CD4-positive, alpha-beta T cell treated with Interleukin-2 at 100 ng/mL for 4 hours (primary cell): Measurements from ENCODE around the gene BBLN.
A peak's percentile ranks its signal among the peaks of the same experiment; 100 is the strongest.

Experiments used
- DNase-seq: peaks from one replicate; pipeline ENCODE4 v3.0.0-alpha.2; 2020; ENCODE audit warnings: low spot score

BBLN gene

DNA sequence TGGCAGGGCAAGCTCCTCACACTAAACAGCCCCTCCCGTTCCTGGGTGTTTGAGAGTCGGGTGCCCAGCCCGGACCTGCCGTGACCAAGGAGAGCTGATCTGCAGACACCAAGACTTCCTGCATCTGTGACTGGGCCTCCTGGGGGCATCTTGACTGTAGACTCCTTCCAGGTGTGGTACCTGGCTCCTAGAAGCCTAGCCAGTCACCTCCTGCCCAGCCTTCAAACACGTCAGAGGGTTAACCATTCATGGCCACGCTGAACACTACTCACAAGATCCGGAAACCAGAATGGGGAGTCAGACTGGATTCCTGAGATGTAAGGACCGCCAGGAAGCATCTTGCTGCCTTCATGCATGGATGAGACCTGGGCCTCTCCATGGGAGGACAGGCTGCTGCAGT is 14.5 kb upstream of the BBLN start:
- no peak for DNase-seq

DNA sequence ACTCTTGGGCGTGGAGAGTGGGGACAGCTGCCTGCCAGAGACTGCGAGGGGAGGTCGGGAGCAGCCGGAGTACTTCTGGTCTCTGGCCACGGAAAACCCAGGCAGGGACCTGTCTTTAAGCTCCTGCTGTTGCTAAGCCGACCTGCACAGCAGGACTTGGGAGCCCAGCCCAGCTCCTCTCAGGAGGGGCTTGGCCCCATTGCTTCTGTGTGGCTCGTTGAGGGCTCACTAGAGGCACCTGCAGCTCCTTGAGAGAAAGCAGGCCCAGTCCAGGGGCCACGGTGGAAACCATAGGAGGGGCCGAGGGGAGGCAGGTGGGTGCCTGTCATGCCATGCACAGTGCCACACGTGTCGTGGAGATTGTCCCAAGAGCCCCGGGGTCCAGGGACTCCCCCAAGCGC is 14.1 kb upstream of the BBLN start:
- no peak for DNase-seq

DNA sequence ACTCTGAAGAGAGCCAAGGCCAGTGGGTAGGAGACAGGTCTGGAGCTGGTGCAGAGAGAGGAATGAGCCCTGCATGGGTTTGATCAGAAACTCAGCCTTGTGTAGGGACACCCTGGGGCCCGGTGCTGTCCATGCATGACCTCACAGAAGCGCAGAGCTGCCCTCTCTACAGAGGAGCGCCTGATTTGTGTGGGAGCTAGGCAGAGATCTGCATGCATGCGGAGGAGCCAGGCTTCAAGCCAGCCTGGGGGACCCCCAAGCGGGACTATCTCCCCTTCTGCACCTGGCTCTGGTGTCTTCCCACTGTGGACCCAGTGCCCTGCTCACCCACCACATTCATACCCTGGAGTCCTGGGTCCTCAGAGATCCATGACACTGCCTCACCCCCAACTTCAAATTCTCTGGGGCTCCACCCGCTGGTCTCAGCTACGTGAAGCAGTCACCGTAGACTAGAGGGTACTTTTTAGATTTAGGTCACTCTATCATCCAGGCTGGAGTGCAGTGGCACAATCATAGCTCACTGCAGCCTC is 13.4 kb upstream of the BBLN start:
- DNase-seq: no peak

DNA sequence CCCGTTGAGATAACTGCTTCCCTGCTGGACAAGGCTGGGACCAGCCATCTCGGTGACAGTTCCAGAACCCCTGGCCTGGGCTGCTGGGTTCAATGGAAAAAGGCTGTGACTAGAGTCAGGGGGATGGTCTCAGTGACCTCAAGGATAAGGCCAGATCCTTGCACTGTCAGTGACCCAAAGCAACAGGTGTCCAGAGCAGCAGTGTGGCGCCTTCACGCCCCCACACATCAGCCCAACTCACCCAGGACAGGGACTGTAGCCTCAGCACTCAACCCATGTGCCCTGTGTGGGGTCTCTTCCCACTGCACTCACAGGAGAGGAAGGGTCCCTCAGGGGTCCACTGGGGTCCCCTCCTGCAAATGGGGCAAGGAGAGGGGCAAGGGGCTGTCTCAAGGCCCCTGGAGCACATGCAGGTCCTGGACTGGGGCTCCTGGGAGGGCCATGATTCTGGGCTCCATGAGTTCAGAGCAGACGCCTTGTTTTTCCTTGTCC is 11.5 kb upstream of the BBLN start:
- DNase-seq: no peak

DNA sequence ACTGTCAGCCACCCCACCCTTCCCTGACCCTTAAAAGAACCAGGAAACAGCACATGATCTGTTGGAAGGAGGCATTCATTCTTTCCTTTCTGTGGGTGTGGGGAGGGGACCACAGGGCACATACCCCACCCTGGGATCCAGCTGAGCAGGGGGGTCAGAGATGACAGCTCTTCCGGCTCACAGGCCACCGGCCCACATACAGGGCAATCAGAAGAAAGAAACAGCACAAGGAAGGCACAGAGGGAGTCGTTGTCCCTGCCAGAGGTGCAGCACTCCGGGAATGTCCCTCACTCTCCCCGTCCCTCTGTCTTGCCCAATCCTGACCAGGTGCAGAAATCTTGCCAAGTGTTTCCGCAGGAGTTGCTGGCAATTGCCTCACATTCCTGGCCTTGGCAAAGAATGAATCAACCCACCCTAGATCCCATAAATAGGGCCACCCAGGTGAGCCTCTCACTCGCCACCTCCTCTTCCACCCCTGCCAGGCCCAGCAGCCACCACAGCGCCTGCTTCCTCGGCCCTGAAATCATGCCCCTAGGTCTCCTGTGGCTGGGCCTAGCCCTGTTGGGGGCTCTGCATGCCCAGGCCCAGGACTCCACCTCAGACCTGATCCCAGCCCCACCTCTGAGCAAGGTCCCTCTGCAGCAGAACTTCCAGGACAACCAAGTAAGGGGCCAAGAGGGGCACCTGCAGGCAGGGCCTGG is 10.9 kb upstream of the BBLN start, which contains the start of gene LCN2:
LCN2 (plus strand) TSS at position 453 of the 701 bp plus-strand sequence; CDS start at position 526, 73 bp downstream.
- no peak for DNase-seq

DNA sequence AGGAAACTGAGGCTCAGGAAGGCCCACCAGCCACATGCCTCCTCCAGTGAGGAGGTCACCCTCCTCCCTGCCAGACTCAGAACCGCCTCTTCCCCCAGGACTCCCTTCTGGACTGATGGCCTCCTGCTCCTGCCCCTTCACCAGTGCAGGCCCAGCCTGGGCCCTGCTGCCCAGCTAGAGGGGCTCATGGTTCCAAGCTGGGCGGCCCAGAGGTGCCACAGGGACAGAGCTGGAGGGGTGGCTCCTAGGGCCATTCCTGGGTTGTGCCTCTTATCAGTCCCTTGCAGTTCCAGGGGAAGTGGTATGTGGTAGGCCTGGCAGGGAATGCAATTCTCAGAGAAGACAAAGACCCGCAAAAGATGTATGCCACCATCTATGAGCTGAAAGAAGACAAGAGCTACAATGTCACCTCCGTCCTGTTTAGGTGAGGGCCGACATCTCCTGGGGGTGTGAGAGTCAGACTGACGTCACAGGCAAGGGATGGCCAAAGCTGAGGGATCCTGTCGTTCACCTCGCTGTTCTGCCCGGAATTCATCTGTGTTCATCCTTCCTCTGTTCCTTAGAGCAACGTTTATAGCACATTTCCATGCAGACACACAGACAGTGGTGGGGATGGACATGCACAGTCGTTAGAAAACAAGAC is 10.0 kb upstream of the BBLN start:
- DNase-seq: no peak

DNA sequence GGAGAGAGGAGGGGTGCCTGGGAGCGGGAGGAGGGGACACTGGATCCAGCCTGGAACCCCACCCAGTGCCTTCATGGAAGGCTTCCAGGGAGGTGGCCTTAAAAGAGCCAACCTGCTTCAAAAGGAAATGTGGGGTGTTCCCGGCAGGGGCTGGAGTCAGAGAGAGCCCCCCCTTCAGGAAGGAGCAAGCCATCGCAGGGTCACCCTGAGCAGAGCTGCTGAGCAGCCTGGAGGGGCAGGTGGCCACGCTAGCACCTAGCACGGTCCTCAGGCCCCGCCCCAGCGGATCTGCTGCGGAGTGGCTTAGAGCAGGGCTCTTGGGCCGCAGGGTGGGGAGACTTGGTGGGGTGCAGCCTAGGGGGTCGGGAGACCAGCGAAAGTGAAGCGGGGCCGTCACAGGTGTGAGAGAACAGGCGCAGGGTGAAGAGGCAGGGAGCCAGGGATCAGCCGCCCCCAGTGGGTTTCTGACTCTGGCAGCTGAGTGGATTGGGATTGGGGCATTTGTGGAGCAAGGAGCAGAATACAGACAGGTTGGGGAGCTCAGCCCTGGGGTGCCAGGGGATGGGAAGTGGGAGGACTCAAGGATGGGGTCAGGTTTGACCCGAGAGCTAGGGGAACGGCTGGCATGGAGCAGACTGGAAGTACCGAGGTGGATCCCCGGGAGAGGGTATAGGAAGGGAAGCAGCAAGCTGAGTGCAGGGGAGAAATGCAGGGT is 9.3 kb upstream of the BBLN start:
- DNase-seq: no peak

DNA sequence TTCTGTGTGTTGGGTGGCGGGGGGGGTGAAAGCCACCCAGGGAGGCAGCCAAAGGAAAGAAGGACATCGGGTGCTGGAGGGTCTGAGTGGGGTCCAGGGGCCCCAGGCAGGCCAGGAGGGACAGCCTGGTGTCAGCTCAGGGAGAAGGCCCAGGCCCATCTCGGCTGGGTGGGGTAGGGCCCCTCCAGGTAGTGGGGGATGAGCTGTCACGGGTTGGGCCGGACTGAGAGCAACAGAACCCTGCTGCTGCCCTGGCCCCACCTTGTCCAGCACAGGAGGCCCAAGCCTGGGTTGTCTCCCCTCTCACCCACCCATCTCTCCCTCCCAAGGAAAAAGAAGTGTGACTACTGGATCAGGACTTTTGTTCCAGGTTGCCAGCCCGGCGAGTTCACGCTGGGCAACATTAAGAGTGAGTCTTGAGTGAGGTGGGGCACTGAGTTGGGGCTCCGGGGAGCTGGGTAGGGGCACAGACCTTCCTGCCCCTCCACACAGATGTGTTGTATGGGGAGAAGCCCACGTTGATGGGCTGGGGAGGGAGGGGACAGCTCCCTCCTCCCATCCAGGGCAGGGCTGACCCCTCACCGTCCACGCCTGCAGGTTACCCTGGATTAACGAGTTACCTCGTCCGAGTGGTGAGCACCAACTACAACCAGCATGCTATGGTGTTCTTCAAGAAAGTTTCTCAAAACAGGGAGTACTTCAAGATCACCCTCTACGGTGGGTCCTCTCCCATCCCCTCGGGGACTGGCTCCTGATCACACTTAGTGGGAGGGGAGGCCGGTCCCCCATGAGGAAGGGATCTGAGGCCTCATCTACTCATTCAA is 8.5 kb upstream of the BBLN start:
- no peak for DNase-seq

DNA sequence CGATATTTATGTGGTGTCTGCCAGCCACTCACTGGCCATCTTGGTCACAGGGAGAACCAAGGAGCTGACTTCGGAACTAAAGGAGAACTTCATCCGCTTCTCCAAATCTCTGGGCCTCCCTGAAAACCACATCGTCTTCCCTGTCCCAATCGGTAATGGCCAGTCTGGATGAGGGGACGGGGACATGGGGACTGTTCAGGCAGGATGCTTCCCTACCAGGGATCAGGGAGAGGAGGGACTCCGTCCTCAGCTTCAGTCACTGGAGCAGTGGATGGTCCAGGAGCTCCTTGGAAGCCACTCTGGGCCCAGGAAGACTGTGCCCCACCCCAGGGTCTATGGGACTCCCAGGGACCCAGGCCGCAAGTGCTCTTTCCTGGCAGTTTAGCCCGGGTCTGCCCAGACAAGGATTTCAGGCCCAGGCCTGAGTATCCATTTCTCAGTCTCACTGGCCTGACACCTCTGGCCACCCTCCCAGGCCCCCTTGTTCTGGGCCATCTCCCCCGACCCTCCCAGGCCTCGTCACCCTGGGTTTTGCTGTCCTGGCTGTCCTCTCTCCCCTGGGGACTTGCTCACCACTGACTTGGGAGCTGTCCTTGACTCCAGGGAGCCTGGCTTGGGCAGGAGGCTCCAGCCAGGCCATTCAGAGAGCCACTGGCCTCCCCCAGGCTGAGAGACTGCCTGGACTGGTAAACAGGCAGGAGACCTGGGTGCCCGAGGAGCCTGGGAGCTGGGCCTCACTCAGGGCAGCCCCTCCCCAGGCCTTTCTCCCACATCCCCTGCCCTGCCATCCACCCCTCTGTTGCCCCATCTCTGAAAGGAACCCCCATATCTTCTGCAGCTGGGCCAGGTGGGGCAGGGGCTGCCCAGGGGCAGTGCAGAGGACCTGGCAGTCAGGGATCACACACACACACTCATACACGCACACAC is 7.7 kb upstream of the BBLN start:
- DNase-seq: no peak

DNA sequence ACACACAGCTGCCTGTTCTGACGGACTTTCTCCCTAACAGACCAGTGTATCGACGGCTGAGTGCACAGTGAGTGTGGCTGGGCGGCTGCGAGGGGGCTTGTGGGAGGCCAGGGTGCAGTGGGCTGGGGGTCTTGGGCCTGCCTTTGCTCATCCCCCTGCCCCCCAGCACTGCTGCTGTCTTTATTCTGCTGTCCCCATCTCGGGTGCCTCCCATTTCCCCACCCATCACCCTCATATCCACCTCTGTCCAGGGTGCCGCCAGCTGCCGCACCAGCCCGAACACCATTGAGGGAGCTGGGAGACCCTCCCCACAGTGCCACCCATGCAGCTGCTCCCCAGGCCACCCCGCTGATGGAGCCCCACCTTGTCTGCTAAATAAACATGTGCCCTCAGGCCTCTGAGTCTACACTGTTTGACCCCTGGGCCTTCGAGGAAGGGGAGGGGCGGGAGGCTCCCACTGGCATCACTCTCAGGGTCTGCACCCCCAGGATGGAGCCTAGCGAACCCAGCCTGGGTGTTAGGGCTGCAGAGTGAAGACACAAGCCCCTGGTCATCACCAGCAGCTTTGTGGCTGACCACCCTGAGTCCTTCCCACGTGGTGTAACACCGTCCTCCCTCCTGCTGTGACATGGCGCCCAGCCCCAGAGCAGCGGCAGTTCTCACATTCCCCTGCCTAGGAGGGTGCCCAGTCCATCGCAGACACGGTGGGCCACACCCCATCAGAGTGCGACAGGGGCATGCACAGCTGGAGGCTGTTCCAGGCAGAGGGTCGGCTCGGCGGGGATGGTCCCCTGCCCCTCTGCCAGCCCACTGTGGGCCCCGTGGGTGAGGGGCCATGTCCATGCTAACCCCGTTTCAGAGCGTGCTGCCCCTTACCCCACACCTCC is 6.8 kb upstream of the BBLN start:
- DNase-seq: no peak

DNA sequence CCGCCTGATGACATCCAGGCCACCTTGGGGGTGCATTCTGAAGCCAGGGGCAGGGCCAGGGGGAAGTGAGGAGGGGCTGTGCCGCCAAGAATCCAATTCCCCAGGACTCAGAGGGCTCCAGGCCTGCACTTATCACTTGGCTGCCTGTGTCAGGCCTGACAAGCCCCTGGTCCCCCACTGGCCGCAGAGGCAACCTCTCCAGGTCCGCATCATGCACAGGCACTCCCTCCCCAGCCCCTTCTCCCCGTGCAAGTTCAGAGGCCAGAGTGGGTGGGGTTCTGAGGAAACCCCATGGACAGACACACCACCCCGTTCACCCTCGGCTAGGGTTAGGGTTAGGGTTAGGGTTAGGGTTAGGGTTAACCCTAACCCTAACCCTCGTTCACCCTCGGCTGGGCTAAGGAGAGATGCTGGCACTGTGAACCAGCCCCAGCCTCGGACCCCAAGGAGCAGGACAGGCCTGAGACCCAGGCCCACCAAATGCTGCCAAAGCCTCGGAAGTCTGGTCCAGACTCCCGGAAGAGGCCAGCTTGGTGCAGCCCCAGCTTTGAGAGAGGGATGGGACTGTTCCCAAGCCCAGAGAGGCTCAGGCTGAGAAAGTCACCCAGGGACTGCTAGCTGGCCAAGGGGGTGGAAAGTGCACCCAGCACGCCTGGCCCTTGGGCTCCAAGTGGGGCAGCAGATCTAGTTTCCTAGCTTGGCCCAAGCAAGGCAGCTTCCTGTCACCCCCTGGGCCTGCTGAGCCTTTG is 5.9 kb upstream of the BBLN start:
- DNase-seq: no peak

DNA sequence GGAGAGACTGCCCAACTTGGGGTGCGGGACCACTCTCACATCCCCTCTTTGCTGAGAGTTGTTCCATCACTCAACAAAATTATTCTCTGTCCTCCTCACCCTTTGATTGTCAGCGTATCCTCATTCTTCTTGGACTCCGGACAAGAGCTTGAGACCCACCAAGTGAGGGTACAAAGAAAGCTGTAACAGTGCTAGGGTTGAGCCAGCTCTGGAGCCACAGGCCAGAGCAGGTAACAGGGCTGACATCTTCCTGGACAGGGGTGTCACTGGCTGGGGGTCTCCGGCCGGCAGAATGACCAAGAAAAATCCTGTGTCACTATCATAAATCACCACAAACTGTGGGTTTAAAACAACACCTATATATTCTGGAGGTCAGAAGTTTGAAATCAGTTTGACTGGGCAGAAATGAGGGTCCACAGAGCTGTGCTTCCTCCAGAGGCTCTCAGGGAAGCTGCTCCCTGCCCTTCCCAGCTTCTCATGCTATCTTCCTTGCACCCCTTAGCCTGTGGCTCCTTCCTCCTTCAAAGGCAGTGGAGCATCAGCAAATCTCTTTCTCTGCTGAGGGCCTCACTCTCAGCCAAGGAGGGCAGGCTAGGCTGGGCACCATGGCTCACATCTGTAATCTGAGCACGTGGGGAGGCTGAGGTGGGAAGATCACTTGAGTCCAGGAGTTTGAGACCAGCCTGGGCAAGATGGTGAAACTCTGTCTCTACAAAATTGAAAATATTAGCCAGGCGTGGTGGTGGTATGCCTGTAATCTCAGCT is 4.1 kb upstream of the BBLN start:
- DNase-seq: no peak

DNA sequence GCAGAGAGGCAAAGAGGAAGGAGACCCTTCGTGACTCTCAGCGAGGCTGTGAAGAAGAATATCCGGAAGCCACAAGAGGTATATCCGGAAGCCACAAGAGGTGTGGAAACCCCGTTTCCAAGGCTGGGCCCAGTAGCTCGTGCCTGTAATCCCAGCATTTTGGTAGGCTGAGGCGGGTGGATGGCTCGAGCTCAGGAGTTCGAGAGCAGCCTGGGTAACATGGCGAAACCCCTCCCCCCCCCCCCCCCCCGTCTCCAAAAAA is 612 bp upstream of the BBLN start:
- peak; percentile 60 for DNase-seq

DNA sequence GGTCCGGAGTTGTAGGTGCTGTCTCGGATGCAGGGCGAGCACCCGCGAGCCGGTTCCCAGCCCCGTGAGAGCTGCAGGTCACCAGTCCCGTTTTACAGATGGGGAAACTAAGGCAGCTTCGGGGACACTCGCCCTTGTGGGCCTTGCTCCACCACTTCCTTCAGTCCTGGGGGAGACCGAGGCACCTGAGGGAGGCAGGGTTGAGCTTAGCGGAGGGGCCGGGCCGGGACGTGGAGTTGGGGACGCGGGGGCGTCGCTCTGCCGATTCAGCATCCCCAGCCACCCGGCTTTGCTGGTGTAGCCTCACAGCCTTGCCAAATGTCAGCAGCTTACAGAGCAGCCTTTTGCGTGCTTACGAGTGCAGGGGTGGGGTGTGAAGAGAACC is 530 bp downstream of the BBLN start:
- peak; percentile 15 for DNase-seq

DNA sequence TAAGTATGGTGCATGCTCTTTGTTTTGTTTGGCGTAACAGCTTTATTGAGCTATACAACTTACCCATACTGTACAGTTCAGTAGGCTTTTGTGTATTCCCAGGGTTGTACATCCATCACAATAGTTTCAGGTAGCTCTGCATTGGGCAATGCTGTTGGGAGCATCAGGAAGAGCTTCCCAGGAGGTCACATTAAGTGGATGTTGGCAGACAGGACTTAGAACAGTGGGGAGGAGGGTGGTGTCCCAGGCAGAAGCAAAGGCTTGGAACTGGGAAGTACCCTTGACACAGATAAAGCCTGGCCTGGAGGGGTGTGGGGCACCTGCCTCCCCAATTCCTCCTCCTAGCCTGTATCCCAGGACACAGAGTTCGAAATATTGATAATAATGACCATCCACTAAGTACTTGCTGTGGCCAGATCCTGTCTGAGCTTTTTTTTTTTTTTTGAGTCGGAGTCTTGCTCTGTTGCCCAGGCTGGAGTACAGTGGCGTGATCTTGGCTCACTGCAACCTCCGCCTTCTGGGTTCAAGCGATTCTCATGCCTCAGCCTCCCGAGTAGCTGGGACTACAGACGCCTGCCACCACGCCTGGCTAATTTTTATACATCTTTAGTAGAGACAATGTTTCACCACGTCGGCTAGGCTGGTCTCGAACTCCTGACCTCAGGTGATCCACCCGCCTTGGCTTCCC is 1.3 kb downstream of the BBLN start:
- DNase-seq: no peak

DNA sequence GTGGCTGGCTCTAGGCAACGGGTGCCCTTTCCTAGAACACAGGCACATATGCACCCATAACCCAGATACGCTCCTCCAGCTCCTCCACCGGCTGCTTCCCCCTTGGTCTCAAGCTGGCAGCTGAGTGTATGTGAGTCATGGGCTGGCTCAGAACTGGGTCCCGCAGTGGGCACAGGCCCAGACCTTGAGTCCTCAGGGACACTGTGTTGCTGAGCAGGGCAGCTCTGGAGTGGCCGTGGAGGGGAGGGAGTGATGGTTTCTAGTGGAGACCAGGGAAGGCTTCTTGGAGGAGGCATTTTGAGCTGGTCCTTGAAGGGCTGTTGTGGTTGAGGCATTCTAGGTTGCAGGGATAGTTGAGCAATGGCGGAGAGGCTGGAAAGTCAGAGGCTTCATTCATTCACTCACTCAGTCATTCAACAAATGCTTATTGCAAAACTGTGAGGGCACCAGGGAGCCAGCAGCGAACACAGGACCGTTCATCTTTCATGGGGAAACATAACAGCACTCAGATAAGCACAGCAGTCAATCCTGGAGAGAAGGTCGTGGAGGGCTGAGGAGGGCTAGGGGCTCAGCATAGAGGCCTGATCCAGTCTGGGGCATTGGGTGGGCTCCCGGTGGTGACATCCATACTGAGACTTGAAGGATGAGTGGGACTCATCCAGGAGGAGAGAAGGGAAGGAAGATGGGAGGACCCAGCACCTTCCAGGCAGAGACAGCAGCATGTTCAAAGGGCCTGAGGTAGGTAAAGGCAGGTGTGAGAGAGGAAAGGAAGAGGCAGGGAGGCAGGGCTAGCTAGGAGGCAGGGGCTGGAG is 2.4 kb downstream of the BBLN start:
- no peak for DNase-seq

DNA sequence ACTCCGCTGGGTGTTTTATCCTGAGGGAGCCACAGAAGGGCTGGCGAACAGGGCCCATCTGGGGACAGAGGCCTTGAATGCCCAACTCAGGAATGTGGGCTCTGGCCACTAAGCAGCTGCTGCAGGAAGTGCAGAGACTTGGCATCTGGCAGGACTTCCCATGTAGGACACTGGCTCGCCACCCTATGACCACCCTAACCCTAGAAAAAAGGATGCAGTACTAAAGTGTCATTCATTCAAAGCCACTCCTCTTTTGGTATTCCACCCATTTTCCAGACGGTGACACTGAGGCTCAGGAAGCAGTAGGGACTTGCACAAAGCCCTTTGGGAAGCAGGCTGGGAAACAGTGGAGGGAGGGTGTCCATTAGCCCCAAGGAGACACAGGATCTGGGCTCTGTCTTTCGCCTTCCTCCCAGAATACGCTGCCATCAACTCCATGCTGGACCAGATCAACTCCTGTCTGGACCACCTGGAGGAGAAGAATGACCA is 3.0 kb downstream of the BBLN start:
- DNase-seq: no peak
